K562 (cell line): ENCODE results near the gene LDLRAD3.

Experiments used
- CBFB ChIP-seq: sonication (generic); formaldehyde crosslinking; IDR thresholded peaks from 2 replicates; pipeline ENCODE4 v1.4.0; 2020; ENCODE audit warnings: mild to moderate bottlenecking, missing genetic modification reagents
- CTCF ChIP-seq, 3 experiments: IDR thresholded peaks in 2 of 3; conservative IDR thresholded peaks in 1 of 3; 2 replicates each; pipeline ENCODE4 v1.5.1; 2011 to 2012; ENCODE audit warnings: low read length in 3 of 3, mild to moderate bottlenecking in 3 of 3, control low read depth in 2 of 3, improper control_type of control experiment in 1 of 3, inconsistent platforms in 1 of 3, low read depth in 1 of 3, mixed read lengths in 1 of 3, moderate library complexity in 1 of 3; ENCODE audit not compliant: insufficient read depth in 2 of 3
- DNMT1 ChIP-seq: fragments of 450-650 bp; IDR thresholded peaks from 2 replicates; pipeline ENCODE4 v1.6.1; 2016; ENCODE audit warnings: antibody characterized with exemption, mild to moderate bottlenecking
- E2F6 ChIP-seq, 2 experiments: IDR thresholded peaks; 2 replicates each; pipeline ENCODE4 v1.6.1; 2011; ENCODE audit warnings: borderline replicate concordance in 1 of 2, control low read depth in 1 of 2, low read depth in 1 of 2, low read length in 1 of 2, mild to moderate bottlenecking in 1 of 2, mixed read lengths in 1 of 2, moderate library complexity in 1 of 2; ENCODE audit not compliant: insufficient read depth in 1 of 2, insufficient read length in 1 of 2, poor library complexity in 1 of 2, severe bottlenecking in 1 of 2; ENCODE audit errors: extremely low read depth in 1 of 2
- FOXK2 ChIP-seq, 2 experiments: fragments of 450-650 bp; IDR thresholded peaks in 1 of 2; conservative IDR thresholded peaks in 1 of 2; 2 replicates each; pipeline ENCODE4 v1.6.1; 2016; ENCODE audit warnings: low read depth in 2 of 2, mild to moderate bottlenecking in 1 of 2
- HDGF ChIP-seq: fragments of 450-650 bp; IDR thresholded peaks from 2 replicates; pipeline ENCODE4 v1.6.1; 2016
- JUN ChIP-seq, 2 experiments: sonication (generic) in 1 of 2; formaldehyde crosslinking in 1 of 2; IDR thresholded peaks; 2 replicates each; pipeline versions ENCODE4 v1.6.1 to v1.8.0; 2012 to 2022; ENCODE audit warnings: borderline replicate concordance in 2 of 2, mild to moderate bottlenecking in 2 of 2, improper control_type of control experiment in 1 of 2, low read depth in 1 of 2, low read length in 1 of 2, missing genetic modification reagents in 1 of 2
- JUND ChIP-seq, 2 experiments: IDR thresholded peaks; 2 replicates in 1 of 2; 3 replicates in 1 of 2; pipeline ENCODE4 v1.6.1; 2011; ENCODE audit warnings: borderline replicate concordance in 2 of 2, low read depth in 2 of 2, low read length in 2 of 2, improper control_type of control experiment in 1 of 2, missing biosample characterization in 1 of 2, missing genetic modification characterization in 1 of 2, missing genetic modification reagents in 1 of 2
- MYC ChIP-seq, 2 experiments: fragments of 250-450 bp in 1 of 2; sonication (Bioruptor Pico) in 1 of 2; IDR thresholded peaks; 2 replicates each; pipeline versions ENCODE4 v1.5.1 to v1.6.1; 2012 to 2021; ENCODE audit warnings: low read depth in 2 of 2, borderline replicate concordance in 1 of 2, improper control_type of control experiment in 1 of 2, low read length in 1 of 2, mild to moderate bottlenecking in 1 of 2, moderate library complexity in 1 of 2
- NEUROD1 ChIP-seq: fragments of 150-350 bp; IDR thresholded peaks from 2 replicates; pipeline ENCODE4 v1.6.1; 2014; ENCODE audit warnings: borderline replicate concordance, low read length, low read depth; ENCODE audit not compliant: partially characterized antibody
- NONO ChIP-seq, 2 experiments: fragments of 200-400 bp in 1 of 2; fragments of 450-650 bp in 1 of 2; formaldehyde crosslinking in 1 of 2; IDR thresholded peaks; 2 replicates each; pipeline ENCODE4 v1.6.1; 2017; ENCODE audit warnings: low read depth in 2 of 2, mild to moderate bottlenecking in 2 of 2, moderate library complexity in 2 of 2, low read length in 1 of 2
- NR2C2 ChIP-seq, 2 experiments: fragments of 200-800 bp in 1 of 2; sonication (Bioruptor generic) in 1 of 2; sonication (generic) in 1 of 2; formaldehyde crosslinking in 1 of 2; IDR thresholded peaks; 2 replicates each; pipeline versions ENCODE4 v1.6.1 to v1.8.0; 2016 to 2022; ENCODE audit warnings: mild to moderate bottlenecking in 1 of 2, missing compliant biosample characterization in 1 of 2, missing genetic modification characterization in 1 of 2, missing genetic modification reagents in 1 of 2
- REST ChIP-seq, 2 experiments: fragments of 450-650 bp; formaldehyde crosslinking in 1 of 2; IDR thresholded peaks; 2 replicates each; pipeline versions ENCODE4 v1.4.0 to v1.6.1; 2014 to 2020; ENCODE audit warnings: mild to moderate bottlenecking in 2 of 2, borderline replicate concordance in 1 of 2, low read depth in 1 of 2
- ZBTB8A ChIP-seq: fragments of 450-650 bp; IDR thresholded peaks from 2 replicates; pipeline ENCODE4 v1.6.1; 2018; ENCODE audit warnings: mild to moderate bottlenecking, moderate library complexity; ENCODE audit not compliant: partially characterized antibody

- TF ChIP-seq JUN (IDR thresholded peaks at IDR 0.05; ENCODE audit: borderline replicate concordance, low read depth, low read length) = no peak
- TF ChIP-seq JUN (CRISPR knock-in tag; IDR thresholded peaks at IDR 0.05; ENCODE audit: borderline replicate concordance) = no peak
- TF ChIP-seq NONO (IDR thresholded peaks at IDR 0.05; ENCODE audit: low read depth in 2 of 2, low read length in 1 of 2) = no peak
- no peak for TF ChIP-seq JUND (IDR thresholded peaks at IDR 0.05; ENCODE audit: borderline replicate concordance, low read depth, low read length)
- TF ChIP-seq JUND (tag; IDR thresholded peaks at IDR 0.05; ENCODE audit: borderline replicate concordance, low read depth, low read length) = no peak
- no peak for TF ChIP-seq NEUROD1
- no peak for TF ChIP-seq E2F6 (IDR thresholded peaks at IDR 0.05; ENCODE audit: borderline replicate concordance in 1 of 2, extremely low read depth in 1 of 2, insufficient read depth in 1 of 2, insufficient read length in 1 of 2, low read depth in 1 of 2, low read length in 1 of 2, poor library complexity in 1 of 2, severe bottlenecking in 1 of 2)
- TF ChIP-seq CTCF (IDR thresholded peaks at IDR 0.05 in 2 of 3, conservative IDR thresholded peaks at IDR 0.05 in 1 of 3; ENCODE audit: insufficient read depth in 2 of 3, low read depth in 1 of 3, low read length in 3 of 3) = no peak
- no peak for TF ChIP-seq NR2C2 (CRISPR knock-in tag; IDR thresholded peaks at IDR 0.05)
- TF ChIP-seq NR2C2 (tag; IDR thresholded peaks at IDR 0.05) = no peak
- TF ChIP-seq DNMT1 = no peak
- no peak for TF ChIP-seq REST (IDR thresholded peaks at IDR 0.05; ENCODE audit: borderline replicate concordance)
- TF ChIP-seq REST (CRISPR knock-in tag; IDR thresholded peaks at IDR 0.05; ENCODE audit: low read depth) = no peak
- no peak for TF ChIP-seq MYC (IDR thresholded peaks at IDR 0.05; ENCODE audit: low read depth, low read length)
- TF ChIP-seq MYC (CRISPR knock-in tag; IDR thresholded peaks at IDR 0.05; ENCODE audit: borderline replicate concordance, low read depth) = no peak
- no peak for TF ChIP-seq FOXK2 (conservative IDR thresholded peaks at IDR 0.05 in 1 of 2, IDR thresholded peaks at IDR 0.05 in 1 of 2; ENCODE audit: low read depth in 2 of 2)
- TF ChIP-seq HDGF = no peak
- no peak for TF ChIP-seq ZBTB8A
- TF ChIP-seq CBFB (CRISPR knock-in tag) = no peak
Observed at GRCh38 chr11:36070954-36071330, 127.1 kb downstream of the LDLRAD3 start.
